Endothelial cell of umbilical vein (primary cell): ENCODE data around the gene RAB4B. TPM values are rescaled to one million over a fixed set of nuclear protein-coding genes. Genes with fewer than 3 reads are reported as not detected.

Experiments
- BruUV-seq: library from RNA; stranded (reverse); fragments of 400-500 nt; replicated peaks from 2 replicates; lab custom pipeline; 2021; lab: Mats Ljungman, UMichigan
- CTCF ChIA-PET: fragments of 300-600, 350-600 bp; sonication (Branson Sonifier 250); formaldehyde crosslinking; loops from one replicate; lab custom pipeline; 2021; ENCODE audit warnings: antibody characterized with exemption, inconsistent platforms; lab: Charles Lee
- POLR2A ChIA-PET: fragments of 300-600, 350-600 bp; sonication (Branson Sonifier 250); formaldehyde crosslinking; loops from one replicate; lab custom pipeline; 2021; ENCODE audit warnings: antibody characterized with exemption, inconsistent platforms; lab: Charles Lee
- DNase-seq: peaks from one replicate; pipeline ENCODE4 v3.0.0-alpha.2; 2011; ENCODE audit warnings: low read depth, low spot score
- FAIRE-seq: peaks from 2 replicates; lab custom pipeline; 2011; peaks lifted over from hg19 to GRCh38; lab: Jason Lieb, UNC
- H2AFZ ChIP-seq: 2 replicates; pipeline ENCODE4 v1.6.0; 2012; ENCODE audit warnings: low read depth, low read length, control low read depth, inconsistent platforms
- H3K27ac ChIP-seq: 2 replicates; pipeline ENCODE4 v1.5.1; 2011; ENCODE audit warnings: low read depth, mild to moderate bottlenecking, control low read depth, low read length, moderate library complexity; ENCODE audit not compliant: insufficient read depth
- H3K27me3 ChIP-seq, 2 experiments: 2 replicates each; pipeline versions ENCODE4 v1.6.0 to v1.6.1; 2011; ENCODE audit warnings: low read length in 2 of 2, mixed read lengths in 1 of 2; ENCODE audit not compliant: control insufficient read depth in 2 of 2, insufficient read depth in 2 of 2
- H3K36me3 ChIP-seq, 2 experiments: 2 replicates in 1 of 2; 3 replicates in 1 of 2; pipeline ENCODE4 v1.5.1; 2011; ENCODE audit warnings: low read length in 2 of 2, mild to moderate bottlenecking in 1 of 2, moderate library complexity in 1 of 2; ENCODE audit not compliant: control insufficient read depth in 2 of 2, insufficient read depth in 2 of 2; ENCODE audit errors: extremely low read depth in 1 of 2
- H3K4me1 ChIP-seq: 3 replicates; pipeline ENCODE4 v1.5.1; 2011; ENCODE audit warnings: mild to moderate bottlenecking, low read length; ENCODE audit not compliant: control insufficient read depth, insufficient read depth; ENCODE audit errors: extremely low read depth
- H3K4me2 ChIP-seq: 2 replicates; pipeline ENCODE4 v1.6.1; 2011; ENCODE audit warnings: low read length, control low read depth, mixed read lengths; ENCODE audit not compliant: insufficient read depth
- H3K4me3 ChIP-seq, 3 experiments: fragments of 200-600 bp in 1 of 3; sonication (generic), shearing (Covaris generic) in 1 of 3; replicated peaks in 1 of 3; 2 replicates each; pipeline ENCODE4 v1.5.1; 2011 to 2016; ENCODE audit warnings: control low read depth in 3 of 3, low read length in 3 of 3, mild to moderate bottlenecking in 2 of 3, inconsistent platforms in 1 of 3, low read depth in 1 of 3, moderate library complexity in 1 of 3; ENCODE audit not compliant: insufficient read depth in 1 of 3
- H3K79me2 ChIP-seq: 2 replicates; pipeline ENCODE4 v1.6.0; 2012; ENCODE audit warnings: low read length, inconsistent platforms; ENCODE audit not compliant: control insufficient read depth, insufficient read depth
- H3K9ac ChIP-seq: replicated peaks from 2 replicates; pipeline ENCODE3; 2011; ENCODE audit warnings: low read length, control low read depth; ENCODE audit not compliant: insufficient read depth; ENCODE audit errors: extremely low read depth
- H3K9me1 ChIP-seq: replicated peaks from 3 replicates; pipeline ENCODE4 v1.6.0; 2011; ENCODE audit warnings: mild to moderate bottlenecking, low read length; ENCODE audit not compliant: control insufficient read depth, insufficient read depth; ENCODE audit errors: extremely low read depth
- H3K9me3 ChIP-seq: replicated peaks from 2 replicates; pipeline ENCODE4 v1.5.1; 2012; ENCODE audit warnings: low read length, inconsistent platforms; ENCODE audit not compliant: control insufficient read depth, insufficient read depth
- H4K20me1 ChIP-seq: replicated peaks from 2 replicates; pipeline ENCODE3; 2011; ENCODE audit warnings: mild to moderate bottlenecking, low read length; ENCODE audit not compliant: control insufficient read depth, insufficient read depth; ENCODE audit errors: extremely low read depth
- EZH2 ChIP-seq: IDR thresholded peaks from 2 replicates; pipeline ENCODE4 v1.6.1; 2012; ENCODE audit warnings: borderline replicate concordance, low read depth, mild to moderate bottlenecking, moderate library complexity, low read length, inconsistent platforms; ENCODE audit not compliant: severe bottlenecking
- FOS ChIP-seq: IDR thresholded peaks from 2 replicates; pipeline ENCODE4 v1.6.1; 2011; ENCODE audit warnings: mild to moderate bottlenecking, low read length, moderate library complexity, borderline replicate concordance; ENCODE audit not compliant: insufficient read depth
- GATA2 ChIP-seq: IDR thresholded peaks from 2 replicates; pipeline ENCODE4 v1.7.0; 2011; ENCODE audit warnings: low read depth, mild to moderate bottlenecking, moderate library complexity, mixed read lengths, low read length; ENCODE audit not compliant: insufficient read length, insufficient read depth
- JUN ChIP-seq: IDR thresholded peaks from 2 replicates; pipeline ENCODE4 v1.6.1; 2011; ENCODE audit warnings: borderline replicate concordance, low read depth; ENCODE audit not compliant: insufficient read length, insufficient read depth
- MYC ChIP-seq: IDR thresholded peaks from one replicate; pipeline ENCODE4 v1.6.1; 2011; ENCODE audit warnings: mild to moderate bottlenecking, low read depth, low read length
- POLR2A ChIP-seq: IDR thresholded peaks from 2 replicates; pipeline ENCODE4 v1.6.1; 2012; ENCODE audit warnings: low read depth, mild to moderate bottlenecking, control low read depth, low read length
- POLR2AphosphoS5 ChIP-seq: IDR thresholded peaks from 2 replicates; pipeline ENCODE4 v1.6.1; 2012; ENCODE audit warnings: low read depth, mild to moderate bottlenecking, control low read depth, low read length, moderate library complexity; ENCODE audit not compliant: insufficient read depth
- dilution Hi-C: fragments of 300-500 bp; cut with MboI; formaldehyde crosslinking; loops from one replicate; pipeline ENCODE4 v1.15.0; 2019; ENCODE audit warnings: low sequenced_read_pairs; ENCODE audit not compliant: extremely low pct_ligation_motif_present
- intact Hi-C: fragments of 100-400 bp; cut with micrococcal nuclease; formaldehyde crosslinking; loops from one replicate; pipeline ENCODE4 v1.10.0; 2022
- polyA plus RNA-seq, 4 experiments: library from polyadenylated mRNA; depleted of rRNA in 3 of 4; stranded (reverse) in 3 of 4; unstranded in 1 of 4; fragments of >200 nt; gene quantifications; 2 replicates each; pipeline versions ENCODE4 v1.2.1 to v1.2.3, GENCODE V29; 2011 to 2012; ENCODE audit warnings: missing spikeins in 1 of 4
- total RNA-seq: library from RNA; stranded (reverse); gene quantifications from 2 replicates; pipeline ENCODE4 v1.2.3, GENCODE V29; 2021
- TF ChIP-seq, protein P1 (sequence below): IDR thresholded peaks from 2 replicates; pipeline ENCODE4 v1.6.1; 2011; ENCODE audit not compliant: insufficient read depth, insufficient read length
- TF ChIP-seq, protein P2 (sequence below), 2 donors: IDR thresholded peaks; 1 replicate in 1 of 2; 2 replicates in 1 of 2; pipeline ENCODE4 v1.5.1; 2011; ENCODE audit warnings: low read length in 2 of 2, mild to moderate bottlenecking in 2 of 2, moderate library complexity in 2 of 2, control low read depth in 1 of 2, inconsistent platforms in 1 of 2, low read depth in 1 of 2; ENCODE audit not compliant: insufficient read depth in 1 of 2; ENCODE audit errors: extremely low read depth in 1 of 2

Gene RAB4B
- total and polyA plus RNA-seq, 2 donors (not counting 3 experiments of a cell fraction or from before 2014, with no cell fraction given): 33.6 to 61.0 TPM

DNA sequence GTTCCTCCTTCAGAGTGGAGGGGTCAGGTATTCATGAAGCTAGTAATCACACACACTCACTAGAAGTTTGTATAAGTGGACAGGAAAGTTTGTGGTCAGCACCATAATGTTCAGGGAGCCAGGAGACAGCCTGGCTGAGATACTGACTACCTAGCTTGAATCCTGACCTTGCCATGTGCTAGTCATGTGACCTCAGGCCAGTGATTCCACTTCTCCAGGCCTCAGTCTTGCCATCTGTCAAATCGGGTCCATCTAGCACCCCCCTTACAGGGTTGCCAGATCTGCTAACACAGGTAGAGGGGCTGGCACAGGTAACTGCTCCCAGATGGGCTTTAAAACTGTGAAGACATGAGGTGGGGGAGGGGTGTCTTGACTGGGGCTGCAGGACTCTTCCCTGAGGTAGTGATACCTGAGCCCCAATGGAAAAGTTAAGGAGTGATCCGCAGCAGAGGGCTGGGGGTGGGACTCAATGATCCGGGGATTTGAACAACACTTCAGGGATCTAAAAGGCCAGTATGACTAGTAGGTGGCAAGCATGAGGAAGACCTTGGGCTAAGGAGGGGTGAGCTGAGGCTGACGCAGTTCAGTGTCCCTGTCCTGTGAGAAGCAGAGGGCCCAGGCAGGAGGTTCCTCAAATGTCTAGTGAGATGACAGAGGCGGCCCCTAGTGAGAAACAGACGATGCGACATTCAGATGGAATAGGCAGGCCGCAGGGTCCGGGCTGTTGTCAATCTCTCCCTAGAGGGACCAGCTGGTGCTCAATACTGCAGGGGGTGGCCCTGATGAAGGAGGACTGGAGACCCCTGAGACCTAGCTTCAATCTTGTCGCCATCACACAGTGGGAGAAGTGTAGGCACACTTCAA, 36.3 kb upstream of the RAB4B start:
- no peak overlapping the region for H3K4me2 ChIP-seq
- H3K9me1 ChIP-seq: no peaks in the 10 kb centered on the region
- no peak overlapping the region for H3K4me3 ChIP-seq
- peaks cover 3 to 15% of the 10 kb centered on the region in 2 experiments for H3K36me3 ChIP-seq
- TF ChIP-seq, protein P1, sequence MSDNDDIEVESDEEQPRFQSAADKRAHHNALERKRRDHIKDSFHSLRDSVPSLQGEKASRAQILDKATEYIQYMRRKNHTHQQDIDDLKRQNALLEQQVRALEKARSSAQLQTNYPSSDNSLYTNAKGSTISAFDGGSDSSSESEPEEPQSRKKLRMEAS: no peak
- TF ChIP-seq EZH2 (no peak), POLR2A (no peak), GATA2 (no peak), MYC (no peak)
- H3K27me3 ChIP-seq: no peaks in the 10 kb centered on the region
- H3K4me1 ChIP-seq: peaks cover 9% of the 10 kb centered on the region
- H3K79me2 ChIP-seq: no peaks in the 10 kb centered on the region
- H2AFZ ChIP-seq: no peak overlapping the region
- BruUV-seq: no TSS peak
- intact Hi-C loops: no loop called here
- H4K20me1 ChIP-seq: no peaks in the 10 kb centered on the region
- H3K9me3 ChIP-seq: no peaks in the 10 kb centered on the region
- H3K9ac ChIP-seq: no peak overlapping the region
- no peak for DNase-seq
- ChIA-PET POLR2A (no interaction called here), CTCF (interaction anchor here (0.7 kb wide), 1 partner anchor 78 kb away, joined by 3 read pairs; no protein-coding TSS in a partner anchor)
- no peak overlapping the region for H3K27ac ChIP-seq
- dilution Hi-C loops: no loop called here
- FAIRE-seq: no peak

DNA sequence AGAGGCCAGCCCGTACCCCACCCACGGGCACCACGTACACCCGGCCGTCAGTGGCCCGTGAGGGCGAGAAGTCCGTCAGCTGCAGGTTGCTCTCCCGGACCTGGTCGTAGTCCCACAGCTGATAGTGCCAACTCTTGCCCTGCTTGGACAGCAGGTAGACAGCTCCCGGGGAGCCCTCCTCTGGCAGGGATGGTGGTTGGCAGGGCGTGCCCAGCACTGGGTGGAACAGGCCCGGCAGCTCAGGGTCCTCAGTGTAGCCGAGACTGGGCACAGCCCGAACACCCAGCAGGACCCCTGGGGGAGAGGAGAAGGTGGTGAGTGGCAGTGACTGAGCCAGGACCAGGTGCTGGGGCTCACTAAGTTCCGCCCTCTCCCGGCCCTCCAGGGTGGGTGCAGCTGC, 35.6 kb upstream of the RAB4B start:
- POLR2A ChIA-PET: no interaction called here
- H3K4me2 ChIP-seq: no peak overlapping the region
- peaks cover 0 to 7% of the 10 kb centered on the region in 2 experiments for H3K36me3 ChIP-seq
- H3K4me1 ChIP-seq: peaks cover 9% of the 10 kb centered on the region
- intact Hi-C loops: no loop called here
- H3K9me1 ChIP-seq: no peaks in the 10 kb centered on the region
- no peak overlapping the region for H2AFZ ChIP-seq
- no peaks in the 10 kb centered on the region for H4K20me1 ChIP-seq
- H3K4me3 ChIP-seq: no peak overlapping the region
- DNase-seq: no peak
- no peaks in the 10 kb centered on the region for H3K79me2 ChIP-seq
- dilution Hi-C loops: no loop called here
- TF ChIP-seq JUN (no peak), EZH2 (no peak), POLR2A (no peak), POLR2AphosphoS5 (no peak), GATA2 (no peak), FOS (no peak), MYC (no peak)
- TF ChIP-seq, protein P2, sequence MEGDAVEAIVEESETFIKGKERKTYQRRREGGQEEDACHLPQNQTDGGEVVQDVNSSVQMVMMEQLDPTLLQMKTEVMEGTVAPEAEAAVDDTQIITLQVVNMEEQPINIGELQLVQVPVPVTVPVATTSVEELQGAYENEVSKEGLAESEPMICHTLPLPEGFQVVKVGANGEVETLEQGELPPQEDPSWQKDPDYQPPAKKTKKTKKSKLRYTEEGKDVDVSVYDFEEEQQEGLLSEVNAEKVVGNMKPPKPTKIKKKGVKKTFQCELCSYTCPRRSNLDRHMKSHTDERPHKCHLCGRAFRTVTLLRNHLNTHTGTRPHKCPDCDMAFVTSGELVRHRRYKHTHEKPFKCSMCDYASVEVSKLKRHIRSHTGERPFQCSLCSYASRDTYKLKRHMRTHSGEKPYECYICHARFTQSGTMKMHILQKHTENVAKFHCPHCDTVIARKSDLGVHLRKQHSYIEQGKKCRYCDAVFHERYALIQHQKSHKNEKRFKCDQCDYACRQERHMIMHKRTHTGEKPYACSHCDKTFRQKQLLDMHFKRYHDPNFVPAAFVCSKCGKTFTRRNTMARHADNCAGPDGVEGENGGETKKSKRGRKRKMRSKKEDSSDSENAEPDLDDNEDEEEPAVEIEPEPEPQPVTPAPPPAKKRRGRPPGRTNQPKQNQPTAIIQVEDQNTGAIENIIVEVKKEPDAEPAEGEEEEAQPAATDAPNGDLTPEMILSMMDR (IDR thresholded peaks at IDR 0.05; ENCODE audit: extremely low read depth in 1 of 2, insufficient read depth in 1 of 2, low read depth in 1 of 2, low read length in 2 of 2): no peak
- TF ChIP-seq, protein P1: no peak
- no peaks in the 10 kb centered on the region for H3K9me3 ChIP-seq
- no peak overlapping the region for H3K9ac ChIP-seq
- no peak for FAIRE-seq
- BruUV-seq: no TSS peak
- CTCF ChIA-PET: interaction anchor here (0.7 kb wide), 1 partner anchor 77 kb away, joined by 3 read pairs; no protein-coding TSS in a partner anchor
- H3K27ac ChIP-seq: no peak overlapping the region
- H3K27me3 ChIP-seq: no peaks in the 10 kb centered on the region
